ENCODE results near the gene PDX1.

- TF ChIP-seq POLR2A (IDR thresholded peaks at IDR 0.05) (no peak), EP300 (IDR thresholded peaks at IDR 0.05) (no peak), POLR2AphosphoS5 (IDR thresholded peaks at IDR 0.05) (no peak)
- TF ChIP-seq, protein P1, sequence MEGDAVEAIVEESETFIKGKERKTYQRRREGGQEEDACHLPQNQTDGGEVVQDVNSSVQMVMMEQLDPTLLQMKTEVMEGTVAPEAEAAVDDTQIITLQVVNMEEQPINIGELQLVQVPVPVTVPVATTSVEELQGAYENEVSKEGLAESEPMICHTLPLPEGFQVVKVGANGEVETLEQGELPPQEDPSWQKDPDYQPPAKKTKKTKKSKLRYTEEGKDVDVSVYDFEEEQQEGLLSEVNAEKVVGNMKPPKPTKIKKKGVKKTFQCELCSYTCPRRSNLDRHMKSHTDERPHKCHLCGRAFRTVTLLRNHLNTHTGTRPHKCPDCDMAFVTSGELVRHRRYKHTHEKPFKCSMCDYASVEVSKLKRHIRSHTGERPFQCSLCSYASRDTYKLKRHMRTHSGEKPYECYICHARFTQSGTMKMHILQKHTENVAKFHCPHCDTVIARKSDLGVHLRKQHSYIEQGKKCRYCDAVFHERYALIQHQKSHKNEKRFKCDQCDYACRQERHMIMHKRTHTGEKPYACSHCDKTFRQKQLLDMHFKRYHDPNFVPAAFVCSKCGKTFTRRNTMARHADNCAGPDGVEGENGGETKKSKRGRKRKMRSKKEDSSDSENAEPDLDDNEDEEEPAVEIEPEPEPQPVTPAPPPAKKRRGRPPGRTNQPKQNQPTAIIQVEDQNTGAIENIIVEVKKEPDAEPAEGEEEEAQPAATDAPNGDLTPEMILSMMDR (IDR thresholded peaks at IDR 0.05): no peak
Observed at GRCh38 chr13:27919934-27920676, at the start of gene PDX1.
